ENCODE results near the gene OR10H1. TPM values are rescaled to one million over a fixed set of nuclear protein-coding genes. Genes with fewer than 3 reads are reported as not detected.
"Not testable (repeated sequence)": the region's sequence is repeated elsewhere in the genome, so short reads cannot be mapped to it uniquely, and the experiment has no call there.

OR10H1 gene
- polyA plus RNA-seq, 1 of the 3 experiments (the other 2 are of a cell fraction) = not detected

GRCh38 chr19:15776991-15777970 lies 38.2 kb downstream of the OR10H1 start (continued):
- no peak for TF ChIP-seq MXI1 (IDR thresholded peaks at IDR 0.05; ENCODE audit: low read depth, low read length)
- TF ChIP-seq TCF12 (IDR thresholded peaks at IDR 0.05) = no peak
- no peak for TF ChIP-seq FOSL2 (IDR thresholded peaks at IDR 0.05; ENCODE audit: borderline replicate concordance, low read depth)
- TF ChIP-seq FOXJ3 (CRISPR knock-in tag; IDR thresholded peaks at IDR 0.05) = no peak

DNA sequence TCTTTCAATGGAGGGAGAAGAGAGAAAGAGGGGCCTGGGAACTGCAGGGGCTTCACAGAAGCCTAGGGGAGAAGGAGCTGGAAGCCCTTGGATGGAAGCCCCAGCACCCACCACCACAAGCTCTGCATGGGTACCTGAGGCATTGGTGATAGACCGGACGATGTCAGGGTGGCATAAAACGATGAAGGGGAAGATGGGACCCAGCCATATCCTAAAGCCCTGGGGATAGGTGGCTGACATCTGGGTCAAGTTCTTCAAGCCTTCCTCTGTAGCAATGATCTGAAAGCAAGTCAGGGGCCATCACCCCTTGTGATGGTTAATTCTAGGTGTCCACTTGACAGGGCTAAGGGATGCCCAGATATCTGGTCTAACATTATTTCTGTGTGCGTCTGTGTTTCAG lies 39.2 kb downstream of the OR10H1 start:
- no peak overlapping the region for H2AFZ ChIP-seq (ENCODE audit: low read depth)
- no peaks in the 10 kb centered on the region for H3K9me2 ChIP-seq
- WGBS (ENCODE audit: low lambda C conversion rate) = 7% methylated on average over 4 of the region's 4 CpGs
- H3K4me3 ChIP-seq (ENCODE audit: low read depth in 2 of 2, low read length in 1 of 2) = no peak overlapping the region
- H3F3A ChIP-seq (replicated peaks; ENCODE audit: insufficient read depth) = no peaks in the 10 kb centered on the region
- no peaks in the 10 kb centered on the region for H3K79me2 ChIP-seq (ENCODE audit: insufficient read depth)
- H3K4me1 ChIP-seq (ENCODE audit: control insufficient read depth in 1 of 2, insufficient read depth in 2 of 2, low read depth in 1 of 2, low read length in 1 of 2) = no peaks in the 10 kb centered on the region
- H3K4me2 ChIP-seq = no peak overlapping the region
- H3K9me3 ChIP-seq = no peaks in the 10 kb centered on the region
- H3K9ac ChIP-seq = no peak overlapping the region
- DNase-seq = no peak
- H3K36me3 ChIP-seq (replicated peaks in 1 of 2; ENCODE audit: control insufficient read depth in 1 of 2, insufficient read depth in 2 of 2, low read length in 1 of 2) = no peaks in the 10 kb centered on the region
- TF ChIP-seq MEF2A (IDR thresholded peaks at IDR 0.05; ENCODE audit: borderline replicate concordance, low read depth) (no peak), RAD21 (IDR thresholded peaks at IDR 0.05; ENCODE audit: low read length) (no peak), CHD2 (IDR thresholded peaks at IDR 0.05; ENCODE audit: low read length, partially characterized antibody) (no peak), RFX5 (IDR thresholded peaks at IDR 0.05; ENCODE audit: low read length) (no peak), USF1 (IDR thresholded peaks at IDR 0.05; ENCODE audit: borderline replicate concordance, low read depth) (no peak), FOSL2 (IDR thresholded peaks at IDR 0.05; ENCODE audit: borderline replicate concordance, low read depth) (no peak), TEAD4 (IDR thresholded peaks at IDR 0.05; ENCODE audit: borderline replicate concordance, insufficient read depth) (no peak), MXI1 (IDR thresholded peaks at IDR 0.05; ENCODE audit: low read depth, low read length) (no peak)
- TF ChIP-seq, protein P1, sequence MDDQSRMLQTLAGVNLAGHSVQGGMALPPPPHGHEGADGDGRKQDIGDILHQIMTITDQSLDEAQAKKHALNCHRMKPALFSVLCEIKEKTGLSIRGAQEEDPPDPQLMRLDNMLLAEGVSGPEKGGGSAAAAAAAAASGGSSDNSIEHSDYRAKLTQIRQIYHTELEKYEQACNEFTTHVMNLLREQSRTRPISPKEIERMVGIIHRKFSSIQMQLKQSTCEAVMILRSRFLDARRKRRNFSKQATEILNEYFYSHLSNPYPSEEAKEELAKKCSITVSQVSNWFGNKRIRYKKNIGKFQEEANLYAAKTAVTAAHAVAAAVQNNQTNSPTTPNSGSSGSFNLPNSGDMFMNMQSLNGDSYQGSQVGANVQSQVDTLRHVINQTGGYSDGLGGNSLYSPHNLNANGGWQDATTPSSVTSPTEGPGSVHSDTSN (IDR thresholded peaks at IDR 0.05) = no peak
- H3K27me3 ChIP-seq (ENCODE audit: insufficient read depth) = no peaks in the 10 kb centered on the region
- H4K20me1 ChIP-seq (ENCODE audit: insufficient read depth) = no peaks in the 10 kb centered on the region
- CTCF ChIA-PET = no interaction called here
- POLR2A ChIA-PET = no interaction called here
- no peak overlapping the region for H3K27ac ChIP-seq (ENCODE audit: low read depth in 2 of 2, low read length in 1 of 2)

DNA sequence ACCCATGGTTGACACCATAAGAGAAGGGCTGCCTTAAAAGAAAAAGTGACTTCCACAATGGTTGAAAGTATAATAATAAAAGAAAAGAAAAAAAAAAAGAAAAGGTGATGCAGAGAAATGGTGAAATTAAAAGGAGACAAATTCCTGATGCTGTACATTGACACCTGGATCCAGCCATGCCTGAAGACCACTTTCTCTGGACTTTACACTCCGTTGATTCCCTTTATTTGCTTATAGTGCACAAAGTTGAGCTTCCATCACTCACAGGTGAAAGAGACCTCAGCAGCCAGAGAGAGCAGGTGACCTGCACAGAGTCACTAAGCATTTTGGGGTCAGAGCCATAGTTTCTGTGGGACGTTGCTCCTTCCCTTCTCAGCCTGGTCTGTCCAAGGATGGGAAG lies 40.2 kb downstream of the OR10H1 start:
- no peak overlapping the region for H3K4me3 ChIP-seq (ENCODE audit: low read depth in 2 of 2, low read length in 1 of 2)
- H3K79me2 ChIP-seq (ENCODE audit: insufficient read depth) = no peaks in the 10 kb centered on the region
- WGBS (ENCODE audit: low lambda C conversion rate) = 0% methylated on average over 2 of the region's 2 CpGs
- H4K20me1 ChIP-seq (ENCODE audit: insufficient read depth) = no peaks in the 10 kb centered on the region
- H3K4me1 ChIP-seq (ENCODE audit: control insufficient read depth in 1 of 2, insufficient read depth in 2 of 2, low read depth in 1 of 2, low read length in 1 of 2) = no peaks in the 10 kb centered on the region
- DNase-seq = no peak
- no peak for TF ChIP-seq TCF12 (IDR thresholded peaks at IDR 0.05)
- TF ChIP-seq GABPA (IDR thresholded peaks at IDR 0.05; ENCODE audit: low read depth) = no peak
- TF ChIP-seq SMC3 (IDR thresholded peaks at IDR 0.05; ENCODE audit: low read depth, low read length) = no peak
- TF ChIP-seq, protein P2, sequence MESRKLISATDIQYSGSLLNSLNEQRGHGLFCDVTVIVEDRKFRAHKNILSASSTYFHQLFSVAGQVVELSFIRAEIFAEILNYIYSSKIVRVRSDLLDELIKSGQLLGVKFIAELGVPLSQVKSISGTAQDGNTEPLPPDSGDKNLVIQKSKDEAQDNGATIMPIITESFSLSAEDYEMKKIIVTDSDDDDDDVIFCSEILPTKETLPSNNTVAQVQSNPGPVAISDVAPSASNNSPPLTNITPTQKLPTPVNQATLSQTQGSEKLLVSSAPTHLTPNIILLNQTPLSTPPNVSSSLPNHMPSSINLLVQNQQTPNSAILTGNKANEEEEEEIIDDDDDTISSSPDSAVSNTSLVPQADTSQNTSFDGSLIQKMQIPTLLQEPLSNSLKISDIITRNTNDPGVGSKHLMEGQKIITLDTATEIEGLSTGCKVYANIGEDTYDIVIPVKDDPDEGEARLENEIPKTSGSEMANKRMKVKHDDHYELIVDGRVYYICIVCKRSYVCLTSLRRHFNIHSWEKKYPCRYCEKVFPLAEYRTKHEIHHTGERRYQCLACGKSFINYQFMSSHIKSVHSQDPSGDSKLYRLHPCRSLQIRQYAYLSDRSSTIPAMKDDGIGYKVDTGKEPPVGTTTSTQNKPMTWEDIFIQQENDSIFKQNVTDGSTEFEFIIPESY (IDR thresholded peaks at IDR 0.05; ENCODE audit: borderline replicate concordance, low read depth) = no peak
- TF ChIP-seq RAD21 (IDR thresholded peaks at IDR 0.05; ENCODE audit: low read length) = no peak
- TF ChIP-seq, protein P3, sequence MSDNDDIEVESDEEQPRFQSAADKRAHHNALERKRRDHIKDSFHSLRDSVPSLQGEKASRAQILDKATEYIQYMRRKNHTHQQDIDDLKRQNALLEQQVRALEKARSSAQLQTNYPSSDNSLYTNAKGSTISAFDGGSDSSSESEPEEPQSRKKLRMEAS (IDR thresholded peaks at IDR 0.05; ENCODE audit: low read depth) = no peak
- TF ChIP-seq YY1 (IDR thresholded peaks at IDR 0.05; ENCODE audit: low read depth) = no peak
- no peak overlapping the region for H2AFZ ChIP-seq (ENCODE audit: low read depth)
- no peaks in the 10 kb centered on the region for H3K9me2 ChIP-seq
- no peaks in the 10 kb centered on the region for H3K27me3 ChIP-seq (ENCODE audit: insufficient read depth)
- ChIA-PET CTCF (no interaction called here), POLR2A (no interaction called here)
- H3K27ac ChIP-seq (ENCODE audit: low read depth in 2 of 2, low read length in 1 of 2) = no peak overlapping the region
- H3K36me3 ChIP-seq (replicated peaks in 1 of 2; ENCODE audit: control insufficient read depth in 1 of 2, insufficient read depth in 2 of 2, low read length in 1 of 2) = no peaks in the 10 kb centered on the region
- no peak overlapping the region for H3K9ac ChIP-seq
- no peaks in the 10 kb centered on the region for H3K9me3 ChIP-seq
- no peak overlapping the region for H3K4me2 ChIP-seq
- H3F3A ChIP-seq (replicated peaks; ENCODE audit: insufficient read depth) = no peaks in the 10 kb centered on the region

GRCh38 chr19:15774159-15774558 lies 41.3 kb downstream of the OR10H1 start:
- POLR2A ChIA-PET; CTCF ChIA-PET; H2AFZ ChIP-seq (ENCODE audit: low read depth); H3F3A ChIP-seq (replicated peaks; ENCODE audit: insufficient read depth); H3K36me3 ChIP-seq (replicated peaks in 1 of 2; ENCODE audit: control insufficient read depth in 1 of 2, insufficient read depth in 2 of 2, low read length in 1 of 2); H3K27ac ChIP-seq (ENCODE audit: low read depth in 2 of 2, low read length in 1 of 2); H4K20me1 ChIP-seq (ENCODE audit: insufficient read depth); H3K79me2 ChIP-seq (ENCODE audit: insufficient read depth); H3K9me3 ChIP-seq; H3K27me3 ChIP-seq (ENCODE audit: insufficient read depth); H3K4me1 ChIP-seq (ENCODE audit: control insufficient read depth in 1 of 2, insufficient read depth in 2 of 2, low read depth in 1 of 2, low read length in 1 of 2); H3K4me3 ChIP-seq (ENCODE audit: low read depth in 2 of 2, low read length in 1 of 2); H3K9ac ChIP-seq; H3K9me2 ChIP-seq; DNase-seq; H3K4me2 ChIP-seq: not testable (repeated sequence)
- 0% methylated on average over 3 of the region's 3 CpGs for WGBS (ENCODE audit: low lambda C conversion rate)

Data from SK-N-SH (cell line).